NAMALWA (cell line): ENCODE data around the gene PPHLN1.

Source experiments
- DNase-seq: peaks from one replicate; pipeline ENCODE4 v3.0.0-alpha.2; 2015; ENCODE audit warnings: low spot score

Gene PPHLN1

DNA sequence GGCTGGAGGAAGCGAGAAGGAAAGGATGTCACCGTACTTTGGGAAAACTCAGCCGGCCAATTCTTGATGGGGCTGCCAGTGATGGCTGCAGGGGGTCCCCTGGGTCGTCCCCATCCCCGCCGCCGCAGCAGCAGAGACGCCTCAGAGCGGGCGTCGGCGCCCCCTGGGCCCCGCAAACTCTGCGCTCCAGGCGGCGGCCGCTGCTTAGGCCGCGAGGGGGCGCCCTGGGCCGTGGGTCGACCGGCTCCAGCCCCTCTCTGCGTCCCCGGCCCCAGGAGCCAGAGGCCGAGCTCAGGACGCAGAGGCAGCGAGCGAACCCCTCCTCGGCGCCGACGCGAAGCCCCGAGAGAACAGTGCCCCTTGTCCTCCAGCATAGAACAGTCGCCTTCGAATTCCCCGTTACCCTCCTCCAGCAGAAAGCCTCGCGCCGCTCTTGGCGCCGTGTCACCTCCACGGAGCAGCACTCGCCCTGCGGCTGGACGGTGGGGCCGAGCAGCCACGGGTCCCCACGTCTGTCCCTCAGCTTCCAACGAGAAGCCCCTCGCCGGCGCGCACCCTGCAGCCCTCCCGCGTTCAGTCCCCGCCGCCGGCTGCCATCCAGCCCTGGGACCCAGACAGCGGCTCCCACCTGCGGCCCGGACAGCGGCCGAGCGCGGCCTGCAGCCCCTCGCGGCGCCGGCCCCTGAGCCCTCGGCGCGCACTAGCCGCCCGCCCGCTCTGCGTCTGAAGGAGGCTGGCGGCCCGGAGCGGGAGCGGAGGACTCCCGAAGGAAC, 157.0 kb downstream of the PPHLN1 start:
- DNase-seq: peak; percentile 79

GRCh38 chr12:42483521-42483790, 157.5 kb downstream of the PPHLN1 start:
- no peak for DNase-seq

GRCh38 chr12:42484996-42485395, 159.0 kb downstream of the PPHLN1 start:
- no peak for DNase-seq

- DNase-seq: no peak
These were observed 159.9 kb downstream of the PPHLN1 start for GRCh38 chr12:42485823-42486222.

- no peak for DNase-seq
These were observed 160.4 kb downstream of the PPHLN1 start for GRCh38 chr12:42486407-42486806.

GRCh38 chr12:42490261-42490842, 164.4 kb downstream of the PPHLN1 start:
- DNase-seq: no peak
